Measurements from ENCODE around the gene ALG14.

DNA sequence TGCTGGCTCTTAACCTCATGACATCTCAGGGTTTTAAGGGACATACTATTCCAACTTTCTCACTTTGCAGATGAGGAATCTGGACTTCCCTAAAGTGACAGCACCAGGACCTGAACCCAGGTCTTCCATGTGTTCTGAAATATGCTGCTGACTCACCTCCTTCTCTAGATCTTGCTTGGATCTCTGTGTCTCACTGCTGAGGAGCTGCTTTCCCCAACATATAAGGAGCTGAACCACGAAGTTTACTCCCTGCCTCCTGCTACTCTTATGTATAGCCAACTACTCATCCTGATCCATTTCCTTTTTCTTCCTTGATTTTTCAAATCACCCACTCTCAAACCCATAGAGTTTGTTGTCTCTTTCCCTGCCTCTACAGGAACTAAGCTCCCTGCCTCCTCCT lies 38.2 kb downstream of the ALG14 start:
- TF ChIP-seq, protein P1, sequence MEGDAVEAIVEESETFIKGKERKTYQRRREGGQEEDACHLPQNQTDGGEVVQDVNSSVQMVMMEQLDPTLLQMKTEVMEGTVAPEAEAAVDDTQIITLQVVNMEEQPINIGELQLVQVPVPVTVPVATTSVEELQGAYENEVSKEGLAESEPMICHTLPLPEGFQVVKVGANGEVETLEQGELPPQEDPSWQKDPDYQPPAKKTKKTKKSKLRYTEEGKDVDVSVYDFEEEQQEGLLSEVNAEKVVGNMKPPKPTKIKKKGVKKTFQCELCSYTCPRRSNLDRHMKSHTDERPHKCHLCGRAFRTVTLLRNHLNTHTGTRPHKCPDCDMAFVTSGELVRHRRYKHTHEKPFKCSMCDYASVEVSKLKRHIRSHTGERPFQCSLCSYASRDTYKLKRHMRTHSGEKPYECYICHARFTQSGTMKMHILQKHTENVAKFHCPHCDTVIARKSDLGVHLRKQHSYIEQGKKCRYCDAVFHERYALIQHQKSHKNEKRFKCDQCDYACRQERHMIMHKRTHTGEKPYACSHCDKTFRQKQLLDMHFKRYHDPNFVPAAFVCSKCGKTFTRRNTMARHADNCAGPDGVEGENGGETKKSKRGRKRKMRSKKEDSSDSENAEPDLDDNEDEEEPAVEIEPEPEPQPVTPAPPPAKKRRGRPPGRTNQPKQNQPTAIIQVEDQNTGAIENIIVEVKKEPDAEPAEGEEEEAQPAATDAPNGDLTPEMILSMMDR (IDR thresholded peaks at IDR 0.05): no peak
- no peak for TF ChIP-seq EZH2 (IDR thresholded peaks at IDR 0.05)

All from neural progenitor cell (in vitro differentiated cells).